ENCODE data around the gene JARID2.

The JARID2 gene

DNA sequence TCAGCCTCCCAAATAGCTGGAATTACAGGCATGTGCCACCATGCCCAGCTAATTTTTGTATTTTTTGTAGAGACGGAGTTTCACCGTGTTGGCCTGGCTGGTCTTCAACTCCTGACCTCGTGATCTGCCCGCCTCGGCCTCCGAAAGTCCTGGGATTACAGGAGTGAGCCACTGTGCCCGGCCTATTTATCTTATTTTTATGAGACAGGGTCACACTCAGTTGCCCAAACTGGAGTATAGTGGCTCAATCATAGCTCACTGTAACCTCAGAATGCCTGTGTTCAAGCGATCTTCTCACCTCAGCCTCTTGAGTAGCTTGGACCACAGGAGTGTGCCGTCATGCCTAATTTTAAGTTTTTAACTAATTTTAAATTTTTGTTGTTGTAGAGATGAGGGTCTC is 114.4 kb downstream of the JARID2 start:
- no peak overlapping the region for H3K4me3 ChIP-seq (ENCODE audit: low read length)
- H3K4me1 ChIP-seq (ENCODE audit: low read length): peaks cover 19% of the 10 kb centered on the region
- H3K27me3 ChIP-seq (replicated peaks; ENCODE audit: insufficient read depth, low read length): no peaks in the 10 kb centered on the region
- no peaks in the 10 kb centered on the region for H3K9me2 ChIP-seq (replicated peaks; ENCODE audit: insufficient read depth, low read length)
- no peak overlapping the region for H3K4me2 ChIP-seq (ENCODE audit: low read depth, low read length)
- no peak overlapping the region for H3K9ac ChIP-seq (ENCODE audit: low read length)
- H3K27ac ChIP-seq (ENCODE audit: low read length): no peak overlapping the region
- H4K20me1 ChIP-seq (ENCODE audit: insufficient read depth, low read length): no peaks in the 10 kb centered on the region
- no peaks in the 10 kb centered on the region for H3K9me3 ChIP-seq (replicated peaks; ENCODE audit: insufficient read depth, low read length)
- no peaks in the 10 kb centered on the region for H3K36me3 ChIP-seq (replicated peaks; ENCODE audit: insufficient read depth, low read length)
- no peak for DNase-seq
- H2AFZ ChIP-seq (ENCODE audit: low read length): no peak overlapping the region
- no peak for TF ChIP-seq EZH2phosphoT487 (IDR thresholded peaks at IDR 0.05; ENCODE audit: low read length)
- TF ChIP-seq EZH2 (optimal IDR thresholded peaks at IDR 0.05; ENCODE audit: low read depth, low read length): no peak
- TF ChIP-seq, protein P1, sequence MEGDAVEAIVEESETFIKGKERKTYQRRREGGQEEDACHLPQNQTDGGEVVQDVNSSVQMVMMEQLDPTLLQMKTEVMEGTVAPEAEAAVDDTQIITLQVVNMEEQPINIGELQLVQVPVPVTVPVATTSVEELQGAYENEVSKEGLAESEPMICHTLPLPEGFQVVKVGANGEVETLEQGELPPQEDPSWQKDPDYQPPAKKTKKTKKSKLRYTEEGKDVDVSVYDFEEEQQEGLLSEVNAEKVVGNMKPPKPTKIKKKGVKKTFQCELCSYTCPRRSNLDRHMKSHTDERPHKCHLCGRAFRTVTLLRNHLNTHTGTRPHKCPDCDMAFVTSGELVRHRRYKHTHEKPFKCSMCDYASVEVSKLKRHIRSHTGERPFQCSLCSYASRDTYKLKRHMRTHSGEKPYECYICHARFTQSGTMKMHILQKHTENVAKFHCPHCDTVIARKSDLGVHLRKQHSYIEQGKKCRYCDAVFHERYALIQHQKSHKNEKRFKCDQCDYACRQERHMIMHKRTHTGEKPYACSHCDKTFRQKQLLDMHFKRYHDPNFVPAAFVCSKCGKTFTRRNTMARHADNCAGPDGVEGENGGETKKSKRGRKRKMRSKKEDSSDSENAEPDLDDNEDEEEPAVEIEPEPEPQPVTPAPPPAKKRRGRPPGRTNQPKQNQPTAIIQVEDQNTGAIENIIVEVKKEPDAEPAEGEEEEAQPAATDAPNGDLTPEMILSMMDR (IDR thresholded peaks at IDR 0.05; ENCODE audit: low read length): no peak
- no peaks in the 10 kb centered on the region for H3F3A ChIP-seq (ENCODE audit: insufficient read depth, low read length)
- peaks cover 96% of the 10 kb centered on the region for H3K79me2 ChIP-seq (ENCODE audit: low read length)

DNA sequence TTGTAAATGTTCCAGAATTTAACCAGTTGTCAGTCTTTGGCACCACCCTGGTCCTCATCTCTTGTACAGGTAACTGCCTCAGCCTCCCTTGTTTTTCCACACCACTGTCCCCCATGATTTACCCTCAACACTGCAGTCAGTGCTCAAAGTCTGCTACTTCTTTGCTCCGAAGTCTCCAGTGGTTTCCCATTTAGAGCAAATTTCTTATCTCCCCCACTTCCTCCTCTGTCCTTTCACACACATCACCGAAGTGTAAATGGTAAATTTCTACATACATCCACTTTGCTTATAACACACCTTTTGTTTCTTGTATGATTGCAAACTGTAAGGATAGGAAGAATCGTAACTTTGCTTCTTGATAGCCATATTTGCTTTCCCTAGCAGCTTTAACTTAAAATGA is 115.3 kb downstream of the JARID2 start:
- H3K4me1 ChIP-seq (ENCODE audit: low read length): peaks cover 19% of the 10 kb centered on the region
- H4K20me1 ChIP-seq (ENCODE audit: insufficient read depth, low read length): no peaks in the 10 kb centered on the region
- H2AFZ ChIP-seq (ENCODE audit: low read length): no peak overlapping the region
- no peak overlapping the region for H3K9ac ChIP-seq (ENCODE audit: low read length)
- H3K79me2 ChIP-seq (ENCODE audit: low read length): peaks cover 95% of the 10 kb centered on the region
- no peaks in the 10 kb centered on the region for H3F3A ChIP-seq (ENCODE audit: insufficient read depth, low read length)
- no peaks in the 10 kb centered on the region for H3K9me3 ChIP-seq (replicated peaks; ENCODE audit: insufficient read depth, low read length)
- no peaks in the 10 kb centered on the region for H3K9me2 ChIP-seq (replicated peaks; ENCODE audit: insufficient read depth, low read length)
- TF ChIP-seq EZH2 (optimal IDR thresholded peaks at IDR 0.05; ENCODE audit: low read depth, low read length) (no peak), EZH2phosphoT487 (IDR thresholded peaks at IDR 0.05; ENCODE audit: low read length) (no peak)
- TF ChIP-seq, protein P1 (IDR thresholded peaks at IDR 0.05; ENCODE audit: low read length): no peak
- no peaks in the 10 kb centered on the region for H3K36me3 ChIP-seq (replicated peaks; ENCODE audit: insufficient read depth, low read length)
- no peak for DNase-seq
- H3K4me3 ChIP-seq (ENCODE audit: low read length): no peak overlapping the region
- no peak overlapping the region for H3K27ac ChIP-seq (ENCODE audit: low read length)
- no peaks in the 10 kb centered on the region for H3K27me3 ChIP-seq (replicated peaks; ENCODE audit: insufficient read depth, low read length)
- H3K4me2 ChIP-seq (ENCODE audit: low read depth, low read length): no peak overlapping the region

DNA sequence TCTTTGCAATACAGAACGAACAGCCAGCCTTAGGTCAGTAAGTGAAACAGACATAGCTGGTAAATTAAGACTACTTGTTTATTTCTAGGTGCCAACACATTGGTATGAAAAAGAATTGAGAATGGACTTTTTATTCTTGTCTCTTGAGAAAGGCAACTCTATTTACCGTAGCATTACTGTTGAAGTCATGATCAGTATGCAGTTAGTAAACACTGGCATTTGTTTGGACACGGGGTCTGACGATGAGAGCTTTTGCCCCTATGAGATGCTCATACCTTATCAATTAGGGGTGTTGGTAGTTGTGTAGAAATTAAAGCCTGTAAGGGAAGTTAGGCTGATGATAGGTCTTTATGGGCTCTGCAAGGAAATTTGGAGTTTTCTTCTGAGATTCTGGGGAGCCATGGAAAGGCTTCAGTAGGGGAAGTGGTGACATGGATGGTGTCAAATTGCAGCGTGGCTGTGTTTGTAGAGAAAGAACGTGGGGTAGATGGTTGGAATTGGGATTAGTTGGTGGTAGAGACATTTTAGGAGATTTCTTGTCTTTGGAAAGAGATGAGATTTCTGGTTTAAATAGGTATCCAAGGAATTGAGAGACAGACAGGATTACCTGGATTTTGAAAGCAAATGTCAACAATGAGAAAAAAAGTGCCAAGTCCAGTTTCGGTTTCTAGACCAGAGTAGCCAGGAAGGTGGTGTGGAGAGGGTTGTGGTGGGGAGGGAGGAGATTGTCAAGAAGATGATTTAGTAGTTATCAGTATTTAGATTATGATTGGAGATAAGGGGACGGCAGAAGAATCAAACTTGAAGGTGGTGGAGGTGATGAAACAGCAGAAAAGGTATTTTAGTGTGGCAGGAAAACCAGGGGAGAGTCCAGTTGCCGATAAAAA is 116.6 kb downstream of the JARID2 start:
- Histone ChIP-seq H3K4me2 (ENCODE audit: low read depth, low read length) (no peak overlapping the region), H3K9me2 (replicated peaks; ENCODE audit: insufficient read depth, low read length) (no peaks in the 10 kb centered on the region), H3K9ac (ENCODE audit: low read length) (no peak overlapping the region), H3K27ac (ENCODE audit: low read length) (no peak overlapping the region), H3K27me3 (replicated peaks; ENCODE audit: insufficient read depth, low read length) (no peaks in the 10 kb centered on the region), H3K4me3 (ENCODE audit: low read length) (no peak overlapping the region), H4K20me1 (ENCODE audit: insufficient read depth, low read length) (no peaks in the 10 kb centered on the region), H3K9me3 (replicated peaks; ENCODE audit: insufficient read depth, low read length) (no peaks in the 10 kb centered on the region), H2AFZ (ENCODE audit: low read length) (no peak overlapping the region), H3F3A (ENCODE audit: insufficient read depth, low read length) (no peaks in the 10 kb centered on the region), H3K79me2 (ENCODE audit: low read length) (peaks cover 95% of the 10 kb centered on the region), H3K4me1 (ENCODE audit: low read length) (peaks cover 19% of the 10 kb centered on the region), H3K36me3 (replicated peaks; ENCODE audit: insufficient read depth, low read length) (no peaks in the 10 kb centered on the region)
- no peak for TF ChIP-seq EZH2 (optimal IDR thresholded peaks at IDR 0.05; ENCODE audit: low read depth, low read length)
- TF ChIP-seq, protein P1 (IDR thresholded peaks at IDR 0.05; ENCODE audit: low read length): no peak
- TF ChIP-seq EZH2phosphoT487 (IDR thresholded peaks at IDR 0.05; ENCODE audit: low read length): no peak
- peak; percentile 26 for DNase-seq
